ENCODE results near the gene CELF4. TPM values are rescaled to one million over a fixed set of nuclear protein-coding genes. Genes with fewer than 3 reads are reported as not detected.

CELF4 gene
- total RNA-seq, 1 experiment from 2014 or later: 3.7 TPM

- Histone ChIP-seq H3K36me3 (replicated peaks; ENCODE audit: control insufficient read depth, insufficient read depth, low read length) (no peaks in the 10 kb centered on the region), H3K27me3 (ENCODE audit: control insufficient read depth, insufficient read depth, low read length) (peaks cover 76% of the 10 kb centered on the region), H3K4me3 (ENCODE audit: insufficient read depth, low read depth, low read length) (peak overlapping the region; percentile 70)
- peak; percentile 96 for DNase-seq
Observed at GRCh38 chr18:37565977-37566478, 430 bp upstream of the CELF4 start.

GRCh38 chr18:37564711-37565100, 892 bp downstream of the CELF4 start:
- H3K4me3 ChIP-seq (ENCODE audit: insufficient read depth, low read depth, low read length): peak overlapping the region; percentile 70
- peak; percentile 91 for DNase-seq
- no peaks in the 10 kb centered on the region for H3K36me3 ChIP-seq (replicated peaks; ENCODE audit: control insufficient read depth, insufficient read depth, low read length)
- peaks cover 72% of the 10 kb centered on the region for H3K27me3 ChIP-seq (ENCODE audit: control insufficient read depth, insufficient read depth, low read length)

- peaks cover 64% of the 10 kb centered on the region for H3K27me3 ChIP-seq (ENCODE audit: control insufficient read depth, insufficient read depth, low read length)
Observed at GRCh38 chr18:37563931-37564392, 1.6 kb downstream of the CELF4 start.

DNA sequence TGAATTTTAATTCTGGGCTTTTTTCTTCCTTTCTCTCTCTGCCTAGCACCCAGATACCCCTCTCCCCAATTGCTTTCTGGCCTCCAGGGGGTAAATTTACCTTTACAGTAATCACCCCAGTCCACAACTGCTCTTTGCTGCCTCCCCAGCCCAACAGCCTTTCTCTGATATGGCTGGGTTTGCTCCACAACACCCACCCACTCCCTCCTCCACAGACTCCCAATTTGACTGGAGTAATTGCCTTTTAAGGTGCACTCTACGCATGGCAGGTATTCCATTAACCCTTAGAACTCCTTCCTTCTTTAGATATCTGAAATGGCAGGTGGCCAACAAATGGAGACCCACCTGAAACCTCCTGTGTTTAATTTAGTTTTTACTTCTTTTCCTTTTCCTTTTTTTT, 3.6 kb downstream of the CELF4 start:
- no peak overlapping the region for H3K4me3 ChIP-seq (ENCODE audit: insufficient read depth, low read depth, low read length)
- H3K27me3 ChIP-seq (ENCODE audit: control insufficient read depth, insufficient read depth, low read length): peaks cover 44% of the 10 kb centered on the region
- no peak for DNase-seq

More at GRCh38 chr18:37563931-37564392, 1.6 kb downstream of the CELF4 start:
- H3K36me3 ChIP-seq (replicated peaks; ENCODE audit: control insufficient read depth, insufficient read depth, low read length): no peaks in the 10 kb centered on the region
- no peak overlapping the region for H3K4me3 ChIP-seq (ENCODE audit: insufficient read depth, low read depth, low read length)
- no peak for DNase-seq

DNA sequence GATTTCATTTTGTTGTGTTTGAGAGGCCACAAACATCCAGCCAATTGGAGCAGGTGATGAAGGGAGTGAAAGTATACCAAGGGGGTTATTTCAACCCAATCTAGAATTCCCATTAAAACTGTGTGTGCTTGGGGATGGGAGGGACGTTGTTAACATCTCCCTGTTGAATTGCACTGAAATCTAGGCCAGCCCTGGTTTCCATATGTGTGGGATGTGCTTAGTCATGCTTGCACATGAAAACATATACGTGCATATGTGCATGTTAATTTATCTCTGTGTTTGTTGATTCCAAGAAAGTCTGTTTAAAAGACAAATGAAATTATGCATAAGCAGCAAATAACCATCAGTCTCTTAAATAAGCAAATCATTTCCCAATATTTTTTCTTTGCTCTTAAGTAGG, 5.6 kb downstream of the CELF4 start:
- H3K36me3 ChIP-seq (replicated peaks; ENCODE audit: control insufficient read depth, insufficient read depth, low read length): no peaks in the 10 kb centered on the region
- no peak overlapping the region for H3K4me3 ChIP-seq (ENCODE audit: insufficient read depth, low read depth, low read length)
- no peak for DNase-seq
- H3K27me3 ChIP-seq (ENCODE audit: control insufficient read depth, insufficient read depth, low read length): peaks cover 33% of the 10 kb centered on the region

More for the DNA sequence above, 3.6 kb downstream of the CELF4 start:
- H3K36me3 ChIP-seq (replicated peaks; ENCODE audit: control insufficient read depth, insufficient read depth, low read length): no peaks in the 10 kb centered on the region

- Histone ChIP-seq H3K36me3 (replicated peaks; ENCODE audit: control insufficient read depth, insufficient read depth, low read length) (no peaks in the 10 kb centered on the region), H3K4me3 (ENCODE audit: insufficient read depth, low read depth, low read length) (no peak overlapping the region), H3K27me3 (ENCODE audit: control insufficient read depth, insufficient read depth, low read length) (peaks cover 30% of the 10 kb centered on the region)
- DNase-seq: no peak
Observed at GRCh38 chr18:37559194-37559593, 6.4 kb downstream of the CELF4 start.

DNA sequence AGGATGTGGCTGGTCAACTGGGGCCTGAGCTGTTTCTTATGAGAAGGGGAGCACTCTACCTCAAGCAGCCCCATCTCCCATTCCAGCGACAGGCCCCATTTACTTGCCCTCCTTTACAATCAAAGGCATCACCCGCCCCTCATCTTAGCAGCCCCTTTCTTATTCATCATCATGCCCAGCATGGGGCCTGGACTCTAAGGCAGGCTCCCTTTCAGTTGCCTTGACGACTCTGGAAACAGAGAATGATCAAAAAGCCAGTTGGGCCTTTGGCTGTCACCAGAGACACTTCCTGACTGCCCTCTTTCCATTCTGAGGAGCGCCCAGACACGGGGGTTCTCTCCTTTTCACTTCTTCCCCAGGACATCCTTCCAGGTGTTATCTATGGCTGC, 11.2 kb downstream of the CELF4 start:
- peak; percentile 87 for DNase-seq
- H3K27me3 ChIP-seq (ENCODE audit: control insufficient read depth, insufficient read depth, low read length): peaks cover 15% of the 10 kb centered on the region
- no peak overlapping the region for H3K4me3 ChIP-seq (ENCODE audit: insufficient read depth, low read depth, low read length)
- no peaks in the 10 kb centered on the region for H3K36me3 ChIP-seq (replicated peaks; ENCODE audit: control insufficient read depth, insufficient read depth, low read length)

GRCh38 chr18:37553633-37554398, 11.8 kb downstream of the CELF4 start:
- Histone ChIP-seq H3K4me3 (ENCODE audit: insufficient read depth, low read depth, low read length) (peak overlapping the region; percentile 7; the same call in 1 of the 2 replicates), H3K36me3 (replicated peaks; ENCODE audit: control insufficient read depth, insufficient read depth, low read length) (no peaks in the 10 kb centered on the region)
- peak; percentile 89 for DNase-seq

DNA sequence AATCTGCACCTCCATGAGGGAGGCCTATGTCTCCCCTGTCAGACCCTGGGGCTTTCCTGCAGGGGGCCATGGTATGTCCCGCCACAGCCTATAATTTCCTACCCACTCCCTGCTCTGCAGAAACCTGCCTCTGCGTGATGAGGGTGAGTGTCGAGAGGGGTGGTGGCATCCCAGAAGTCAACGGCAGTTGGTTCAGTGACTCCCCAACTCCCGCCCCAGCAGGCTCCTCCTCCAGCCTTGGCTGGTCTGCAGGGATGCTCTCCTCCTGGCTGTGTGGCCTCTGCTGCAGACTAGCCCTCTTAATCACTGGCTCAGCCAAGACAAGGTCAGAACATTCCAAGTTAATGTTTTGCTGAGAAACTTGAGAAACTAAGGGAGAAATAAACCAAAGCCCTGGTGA, 13.3 kb downstream of the CELF4 start:
- no peak overlapping the region for H3K4me3 ChIP-seq (ENCODE audit: insufficient read depth, low read depth, low read length)
- no peaks in the 10 kb centered on the region for H3K36me3 ChIP-seq (replicated peaks; ENCODE audit: control insufficient read depth, insufficient read depth, low read length)
- peaks cover 15% of the 10 kb centered on the region for H3K27me3 ChIP-seq (ENCODE audit: control insufficient read depth, insufficient read depth, low read length)
- no peak for DNase-seq

More at GRCh38 chr18:37553633-37554398, 11.8 kb downstream of the CELF4 start:
- peaks cover 15% of the 10 kb centered on the region for H3K27me3 ChIP-seq (ENCODE audit: control insufficient read depth, insufficient read depth, low read length)

DNA sequence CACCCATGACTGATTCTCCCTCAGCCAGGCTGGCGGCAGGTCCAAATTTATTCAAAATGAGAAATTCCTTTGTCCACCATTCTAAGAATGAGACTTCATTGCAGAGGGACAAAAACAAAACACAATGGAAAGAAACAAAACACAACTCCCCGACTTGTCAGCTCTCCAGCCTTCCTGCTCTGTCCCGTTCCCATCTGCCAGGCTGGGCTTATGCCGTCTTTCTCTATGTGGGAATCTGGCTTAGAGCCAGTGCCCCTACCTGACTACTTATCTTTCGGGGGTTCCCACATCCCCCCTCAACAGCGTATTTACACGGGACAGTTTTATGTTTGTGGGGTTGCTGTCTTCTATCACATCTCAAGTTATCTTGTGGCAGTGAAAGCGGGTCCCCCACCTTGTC, 13.8 kb downstream of the CELF4 start:
- H3K36me3 ChIP-seq (replicated peaks; ENCODE audit: control insufficient read depth, insufficient read depth, low read length): no peaks in the 10 kb centered on the region
- DNase-seq: no peak
- no peak overlapping the region for H3K4me3 ChIP-seq (ENCODE audit: insufficient read depth, low read depth, low read length)
- H3K27me3 ChIP-seq (ENCODE audit: control insufficient read depth, insufficient read depth, low read length): peaks cover 15% of the 10 kb centered on the region

GRCh38 chr18:37551249-37551648, 14.3 kb downstream of the CELF4 start:
- Histone ChIP-seq H3K27me3 (ENCODE audit: control insufficient read depth, insufficient read depth, low read length) (peaks cover 15% of the 10 kb centered on the region), H3K36me3 (replicated peaks; ENCODE audit: control insufficient read depth, insufficient read depth, low read length) (no peaks in the 10 kb centered on the region), H3K4me3 (ENCODE audit: insufficient read depth, low read depth, low read length) (no peak overlapping the region)
- no peak for DNase-seq

DNA sequence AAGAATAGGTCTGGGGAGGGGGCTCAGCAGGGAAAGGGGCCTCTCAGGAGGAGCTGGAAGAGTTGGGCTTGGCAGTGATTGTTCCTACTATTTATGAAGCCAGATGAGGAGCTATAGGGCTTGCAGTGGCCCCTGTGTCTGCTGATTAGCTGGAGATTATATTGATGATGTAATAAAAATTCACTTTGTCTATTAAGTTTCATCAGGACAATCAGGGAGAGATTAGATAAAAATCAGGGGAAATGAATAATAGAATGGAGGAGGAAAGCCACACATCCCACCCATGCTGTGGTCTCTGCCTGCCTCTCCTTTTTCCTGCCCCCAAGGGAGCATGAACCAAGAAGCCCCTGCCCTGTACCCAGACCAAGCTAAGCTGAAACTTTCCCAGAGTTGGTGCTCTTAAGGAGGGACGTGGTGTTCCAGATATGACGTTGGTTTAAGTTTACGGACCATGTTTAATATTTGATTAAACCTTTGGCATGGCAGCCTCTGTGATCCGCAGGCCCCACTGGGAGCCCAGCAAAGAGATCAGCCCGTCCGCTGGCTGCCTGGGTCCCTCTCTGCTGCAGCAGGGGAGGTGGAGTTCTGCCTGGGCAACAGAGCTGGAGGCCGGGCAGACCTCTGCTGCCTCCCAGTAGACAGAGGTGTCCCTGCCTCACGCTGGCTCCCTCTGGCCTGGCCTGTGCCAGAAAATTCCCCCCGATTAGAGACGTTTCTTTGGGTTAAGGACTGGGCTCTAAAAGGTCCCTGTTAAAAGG, 15.3 kb downstream of the CELF4 start:
- no peak for DNase-seq
- Histone ChIP-seq H3K4me3 (ENCODE audit: insufficient read depth, low read depth, low read length) (no peak overlapping the region), H3K27me3 (ENCODE audit: control insufficient read depth, insufficient read depth, low read length) (peaks cover 13% of the 10 kb centered on the region), H3K36me3 (replicated peaks; ENCODE audit: control insufficient read depth, insufficient read depth, low read length) (no peaks in the 10 kb centered on the region)

- DNase-seq: no peak
- no peaks in the 10 kb centered on the region for H3K36me3 ChIP-seq (replicated peaks; ENCODE audit: control insufficient read depth, insufficient read depth, low read length)
- H3K27me3 ChIP-seq (ENCODE audit: control insufficient read depth, insufficient read depth, low read length): peaks cover 3% of the 10 kb centered on the region
- no peak overlapping the region for H3K4me3 ChIP-seq (ENCODE audit: insufficient read depth, low read depth, low read length)
Observed at GRCh38 chr18:37548679-37549289, 16.8 kb downstream of the CELF4 start.

DNA sequence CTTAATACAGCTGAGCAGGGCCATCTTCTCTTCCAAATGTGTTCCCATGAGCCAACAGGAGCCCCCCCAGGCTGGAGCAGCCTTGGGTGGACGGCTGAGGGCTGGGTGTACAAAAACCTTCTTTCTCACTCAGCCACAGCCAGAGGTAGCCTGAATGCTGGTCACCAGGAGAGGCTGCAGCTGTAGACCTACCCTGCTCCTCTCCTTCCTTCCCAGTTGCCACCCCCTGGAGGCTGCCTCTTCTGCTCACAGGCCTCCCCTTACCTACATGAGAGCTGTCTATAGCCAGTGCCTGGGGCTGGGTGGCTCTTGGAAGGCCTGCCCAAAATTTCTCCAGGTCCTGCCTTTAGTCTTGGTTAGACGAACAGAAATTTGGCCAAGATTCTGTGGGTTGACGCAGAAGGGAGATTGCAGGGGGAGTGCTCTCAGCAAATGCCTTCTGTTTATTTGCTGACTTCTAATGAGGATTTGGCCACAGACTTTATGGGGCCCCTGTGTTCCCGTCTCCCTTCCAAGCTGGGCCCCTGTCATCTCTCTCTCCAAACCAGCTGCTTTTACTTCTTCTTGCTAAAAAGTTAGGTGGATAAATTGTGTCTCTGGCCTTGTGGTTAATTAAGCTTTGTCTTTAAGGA, 18.3 kb downstream of the CELF4 start:
- DNase-seq: no peak
- no peaks in the 10 kb centered on the region; the same call in 1 of the 2 replicates for H3K27me3 ChIP-seq (ENCODE audit: control insufficient read depth, insufficient read depth, low read length)

More for the DNA sequence above, 18.3 kb downstream of the CELF4 start:
- H3K4me3 ChIP-seq (ENCODE audit: insufficient read depth, low read depth, low read length): no peak overlapping the region
- no peaks in the 10 kb centered on the region for H3K36me3 ChIP-seq (replicated peaks; ENCODE audit: control insufficient read depth, insufficient read depth, low read length)
